ENCODE data around the gene EPG5.
"Not testable (repeated sequence)": the region's sequence is repeated elsewhere in the genome, so short reads cannot be mapped to it uniquely, and the experiment has no call there.

Gene EPG5

DNA sequence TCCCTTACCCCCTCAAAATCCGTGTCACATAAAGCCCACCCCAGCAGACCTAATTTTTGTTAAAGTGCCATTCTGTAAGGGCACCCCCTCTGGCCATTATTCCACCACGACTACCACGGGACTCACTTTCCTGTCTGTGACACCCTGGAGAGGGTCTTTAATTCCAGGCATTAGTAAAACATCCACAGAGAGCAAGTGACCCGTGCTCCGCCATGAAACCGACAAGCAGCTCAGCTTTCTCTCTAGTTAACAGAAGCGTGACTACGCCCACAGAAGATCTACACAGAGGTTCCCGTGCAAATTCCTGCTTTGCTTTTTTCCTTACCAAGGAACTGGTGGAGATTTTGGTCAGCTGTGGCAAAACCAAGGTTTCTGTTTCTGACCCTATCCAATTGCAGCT is 137.3 kb downstream of the EPG5 start:
- H3K4me3 ChIP-seq (ENCODE audit: low read length), result no peak overlapping the region
- DNase-seq (ENCODE audit: low read depth, low spot score), result no peak

DNA sequence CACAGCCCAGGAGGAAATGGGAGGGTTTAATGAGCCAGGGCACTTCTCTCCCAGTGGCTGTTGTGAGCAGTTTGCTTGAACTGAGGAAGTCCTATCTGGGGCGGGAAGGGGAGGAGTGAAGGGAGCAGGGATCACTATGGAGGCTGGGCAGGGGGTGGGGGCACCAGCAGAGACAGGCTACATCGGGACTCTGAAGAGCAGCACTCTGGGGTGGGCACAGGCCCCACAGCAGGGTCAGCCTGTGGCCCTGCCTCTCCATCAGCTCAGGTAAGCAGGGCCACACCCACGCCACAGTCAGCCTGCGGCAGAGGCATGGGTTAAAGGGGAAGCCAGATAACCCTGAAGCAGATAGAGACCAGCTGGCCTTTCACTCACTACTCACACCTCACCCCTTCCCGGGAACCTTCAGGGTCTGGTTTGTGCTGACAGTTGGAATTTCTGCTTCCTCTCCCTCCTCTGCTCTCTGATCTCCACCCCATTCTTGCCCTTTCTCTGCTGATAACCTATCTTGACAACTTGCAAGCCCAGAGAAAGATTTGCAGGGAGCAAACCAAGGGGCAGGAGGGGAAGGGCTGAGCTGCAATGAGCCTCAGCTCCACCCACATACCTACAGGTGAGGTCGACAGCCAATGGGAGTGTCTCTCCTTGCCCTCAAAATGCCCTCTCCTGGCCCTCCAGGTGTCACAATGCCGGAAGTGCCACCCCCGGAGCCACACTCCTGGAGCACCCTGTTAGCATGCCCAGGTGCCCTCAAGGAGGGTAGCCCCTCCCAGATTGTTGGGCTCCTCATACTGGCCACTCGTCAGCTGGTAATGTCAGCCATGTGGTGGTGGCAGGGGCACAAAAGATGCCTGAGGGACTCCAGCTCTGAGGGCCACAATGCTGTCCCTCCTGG is 138.0 kb downstream of the EPG5 start:
- no peak overlapping the region for H3K4me3 ChIP-seq (ENCODE audit: low read length)
- DNase-seq (ENCODE audit: low read depth, low spot score), result no peak

DNA sequence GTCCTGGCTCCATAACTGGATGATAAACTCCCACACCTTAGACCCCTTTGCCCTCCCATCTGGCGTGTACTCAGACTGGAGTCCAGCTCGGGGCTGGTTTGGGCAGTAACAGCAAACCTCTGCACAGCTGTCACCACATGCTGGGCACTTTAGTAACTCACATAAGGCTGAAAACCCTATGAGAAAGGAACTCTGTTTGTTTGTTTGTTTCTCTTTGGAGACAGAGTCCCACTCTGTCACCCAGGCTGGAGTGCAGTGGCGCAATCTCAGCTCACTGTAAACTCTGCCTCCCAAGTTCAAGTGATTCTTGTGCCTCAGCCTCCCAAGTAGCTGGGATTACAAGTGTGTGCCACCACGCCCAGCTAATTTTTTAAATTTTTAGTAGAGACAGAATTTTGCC is 140.4 kb downstream of the EPG5 start:
- H3K4me3 ChIP-seq (ENCODE audit: low read length); DNase-seq (ENCODE audit: low read depth, low spot score): not testable (repeated sequence)

DNA sequence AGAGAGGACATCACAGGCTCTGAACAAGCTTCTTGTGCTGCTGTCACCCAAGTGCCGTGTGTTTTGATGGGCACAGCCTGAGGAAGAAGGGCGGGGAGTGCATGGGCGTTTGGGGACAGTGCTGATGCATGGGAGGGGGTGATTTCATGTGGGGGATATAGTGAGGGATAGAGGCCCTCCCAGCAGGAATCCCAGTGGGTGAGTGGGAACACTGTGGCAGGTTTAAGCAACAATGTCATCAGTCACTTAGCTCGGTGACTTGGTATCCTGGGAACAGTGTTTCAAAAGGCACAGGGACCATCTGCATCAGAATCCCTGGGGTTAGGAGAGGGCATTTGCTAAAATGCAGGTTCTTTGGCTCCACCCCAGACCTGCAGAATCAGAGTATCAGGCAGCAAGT is 141.0 kb downstream of the EPG5 start:
- no peak for DNase-seq (ENCODE audit: low read depth, low spot score)
- no peak overlapping the region for H3K4me3 ChIP-seq (ENCODE audit: low read length)

DNA sequence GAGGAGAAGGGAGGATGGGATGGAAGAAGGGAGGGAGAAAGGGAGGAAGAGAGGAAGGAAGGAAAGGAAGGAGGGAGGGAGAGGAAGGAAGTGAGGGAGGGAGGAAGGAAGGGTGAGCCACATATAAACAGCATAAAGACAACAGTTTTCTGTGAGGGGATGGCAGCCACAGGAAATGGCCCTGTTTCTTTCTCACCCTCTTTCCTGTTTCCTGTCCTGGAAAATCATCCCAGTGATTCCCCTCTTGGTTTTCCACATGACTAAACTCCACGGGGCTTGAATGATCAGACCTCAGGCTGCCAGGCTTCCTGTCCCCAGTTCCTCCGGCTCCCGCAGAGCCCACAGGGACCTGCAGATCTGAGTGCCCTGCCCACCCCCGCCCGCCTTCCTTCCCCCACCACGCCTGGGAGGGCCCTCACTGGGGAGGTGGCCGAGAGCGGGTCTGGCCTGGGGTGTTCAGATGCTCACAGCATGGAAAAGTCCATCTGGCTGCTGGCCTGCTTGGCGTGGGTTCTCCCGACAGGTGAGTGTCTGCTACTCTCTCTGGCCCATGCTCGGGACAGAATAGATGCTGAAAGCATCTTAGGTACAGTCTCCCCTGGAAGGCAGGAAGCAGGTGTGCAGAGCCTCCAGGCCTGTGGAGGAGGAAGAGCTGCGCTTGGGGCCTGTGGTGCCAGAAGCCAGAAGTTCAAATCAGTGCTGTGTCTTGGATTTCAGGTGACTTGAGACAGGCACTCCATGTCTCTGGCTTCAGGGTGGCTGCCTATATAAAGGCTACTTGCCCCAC is 141.7 kb downstream of the EPG5 start, which contains the start of gene SIGLEC15:
Gene SIGLEC15, plus strand, starts transcription at position 418 of the 787 bp plus-strand sequence. Its CDS starts 54 bp downstream, at position 472.
- no peak for DNase-seq (ENCODE audit: low read depth, low spot score)
- H3K4me3 ChIP-seq (ENCODE audit: low read length), result no peak within 1 kb of the TSS

DNA sequence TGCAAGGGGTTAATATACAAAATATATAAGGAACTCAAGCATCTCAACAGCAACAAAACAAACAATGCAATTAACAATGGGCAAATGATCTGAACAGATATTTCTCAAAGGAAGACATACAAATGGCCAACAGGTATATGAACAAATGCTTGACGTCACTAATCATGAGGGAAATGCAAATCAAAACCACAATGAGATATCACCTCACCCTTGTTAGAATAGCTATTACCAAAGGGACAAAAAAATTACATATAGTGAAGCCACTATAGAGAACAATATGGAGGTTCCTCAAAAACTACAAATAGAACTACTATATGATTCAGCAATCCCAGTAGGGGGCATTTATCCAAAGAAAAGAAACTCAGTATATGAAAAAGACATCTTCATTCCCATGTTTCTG is 145.4 kb downstream of the EPG5 start:
- no peak overlapping the region for H3K4me3 ChIP-seq (ENCODE audit: low read length)
- DNase-seq (ENCODE audit: low read depth, low spot score), result no peak

DNA sequence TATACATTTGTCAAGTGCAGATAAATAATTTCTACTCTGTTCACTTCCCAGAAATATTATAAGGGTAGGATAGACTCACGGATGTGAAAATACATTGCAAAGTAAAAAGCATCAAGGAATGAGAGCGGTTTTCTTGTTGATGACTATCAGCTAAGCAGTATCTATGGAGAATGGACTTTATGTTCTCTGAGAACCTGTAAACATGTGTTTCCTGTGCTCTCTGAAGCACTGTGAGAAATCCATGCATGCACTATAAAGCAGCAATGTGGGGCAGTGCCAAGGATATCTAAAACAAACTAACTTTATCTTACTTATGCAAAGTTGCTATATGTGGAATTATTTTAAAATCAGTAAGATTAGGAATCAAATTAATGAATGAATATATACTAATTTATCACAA is 146.1 kb downstream of the EPG5 start:
- no peak for DNase-seq (ENCODE audit: low read depth, low spot score)
- H3K4me3 ChIP-seq (ENCODE audit: low read length), result no peak overlapping the region

DNA sequence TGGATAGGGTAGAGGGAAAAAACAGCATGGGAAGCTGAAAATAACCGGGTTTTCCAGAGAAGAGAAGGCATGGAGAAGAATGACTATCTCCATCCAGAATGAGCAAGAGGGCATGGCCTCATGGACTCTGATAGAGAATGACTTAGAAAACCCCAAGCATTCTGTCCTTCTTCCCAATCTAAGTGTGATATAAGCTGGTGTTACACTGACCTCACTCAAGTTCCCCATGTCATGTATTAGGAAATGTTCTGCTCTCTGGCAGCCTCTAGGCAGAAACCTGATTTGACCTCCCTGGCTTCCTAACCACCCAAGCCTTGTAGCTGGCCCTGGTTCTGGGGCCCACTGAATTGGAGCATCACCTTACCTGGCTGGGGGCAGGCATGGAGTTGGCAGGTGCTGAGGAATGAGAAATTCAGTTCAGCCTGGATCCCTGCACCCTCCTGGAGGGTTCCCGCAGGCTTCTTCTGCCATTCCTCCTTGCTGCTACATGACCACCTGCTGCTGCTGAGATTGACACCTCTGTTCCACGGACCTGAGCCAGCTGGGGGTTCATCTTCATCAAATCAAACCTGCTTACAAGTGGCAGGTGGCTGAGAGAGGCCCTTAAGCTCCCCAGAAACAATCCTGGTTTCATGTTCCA is 146.9 kb downstream of the EPG5 start:
- no peak overlapping the region for H3K4me3 ChIP-seq (ENCODE audit: low read length)
- DNase-seq (ENCODE audit: low read depth, low spot score), result no peak

DNA sequence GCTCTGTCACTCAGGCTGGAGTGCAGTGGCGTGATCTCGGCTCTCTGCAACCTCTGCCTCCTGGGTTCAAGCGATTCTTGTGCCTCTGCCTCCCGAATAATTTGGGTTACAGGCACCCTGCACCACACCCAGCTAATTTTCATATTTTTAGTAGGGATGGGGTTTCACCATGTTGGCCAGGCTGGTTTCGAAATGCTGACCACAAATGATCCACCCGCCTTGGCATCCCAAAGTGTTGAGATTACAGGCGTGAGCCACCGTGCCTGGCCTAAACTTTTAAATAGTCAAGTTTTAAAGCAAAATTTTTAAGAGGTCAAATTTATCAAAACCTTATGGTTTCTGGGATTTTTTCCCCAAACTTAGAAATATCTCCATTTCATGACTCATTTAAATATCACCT is 148.4 kb downstream of the EPG5 start:
- not testable (repeated sequence) for H3K4me3 ChIP-seq (ENCODE audit: low read length); DNase-seq (ENCODE audit: low read depth, low spot score)

DNA sequence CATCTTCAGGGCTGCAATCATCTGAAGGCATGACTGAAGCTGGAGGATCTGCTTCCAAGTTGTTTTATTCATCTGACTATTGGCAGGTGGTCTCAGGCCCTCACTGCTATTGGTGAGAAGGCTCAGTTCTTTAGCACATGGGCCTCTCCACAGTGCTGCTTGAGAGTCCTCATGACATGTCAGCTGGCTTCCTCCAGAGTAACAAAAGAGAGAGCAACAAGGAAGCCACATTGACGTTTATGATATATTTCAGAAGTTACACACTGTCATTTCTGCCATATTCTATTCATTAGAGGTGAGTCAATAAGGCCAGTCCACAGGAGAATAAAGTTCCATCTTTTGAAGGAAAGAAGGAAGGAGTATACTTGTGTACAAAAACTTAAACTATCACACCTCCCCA is 149.6 kb downstream of the EPG5 start:
- no peak for DNase-seq (ENCODE audit: low read depth, low spot score)
- no peak overlapping the region for H3K4me3 ChIP-seq (ENCODE audit: low read length)

DNA sequence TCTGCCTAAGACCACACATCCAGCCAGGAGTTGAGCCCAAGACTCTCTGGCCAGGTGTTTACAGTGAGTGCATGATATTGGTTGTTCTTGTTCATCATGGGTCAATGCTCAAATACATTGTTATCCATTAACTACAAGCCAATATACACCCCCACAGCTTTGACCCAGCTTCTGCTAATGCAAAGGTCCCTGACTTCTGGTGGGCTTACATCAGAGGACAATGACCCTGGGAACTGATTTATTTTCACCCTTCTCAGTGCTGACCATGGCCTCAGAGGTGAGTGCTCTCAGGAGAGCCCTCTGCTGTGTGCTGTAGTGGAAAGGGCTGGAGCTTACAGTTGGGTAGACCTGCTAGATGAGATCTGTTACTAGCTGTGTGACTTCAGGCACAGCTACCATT is 152.4 kb downstream of the EPG5 start:
- not testable (repeated sequence) for H3K4me3 ChIP-seq (ENCODE audit: low read length); DNase-seq (ENCODE audit: low read depth, low spot score)

DNA sequence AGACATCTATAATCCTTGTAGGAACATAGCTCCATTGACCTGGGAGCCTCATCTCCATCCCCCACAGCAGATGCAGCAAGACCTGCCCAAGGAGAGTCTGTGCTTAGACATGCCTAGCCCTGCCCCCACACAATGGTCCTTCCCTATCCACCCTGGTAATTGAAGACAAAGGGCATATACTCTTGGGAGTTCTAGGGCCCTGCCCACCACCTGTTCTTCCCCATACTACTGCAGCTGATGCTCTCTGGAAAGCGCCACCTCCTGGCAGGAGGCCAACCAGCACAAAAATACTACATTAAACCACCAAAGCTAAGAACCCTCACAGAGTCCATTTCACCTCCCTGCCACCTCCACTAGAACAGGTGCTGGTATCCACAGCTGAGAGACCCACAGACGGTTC is 160.0 kb downstream of the EPG5 start:
- not testable (repeated sequence) for H3K4me3 ChIP-seq (ENCODE audit: low read length); DNase-seq (ENCODE audit: low read depth, low spot score)

DNA sequence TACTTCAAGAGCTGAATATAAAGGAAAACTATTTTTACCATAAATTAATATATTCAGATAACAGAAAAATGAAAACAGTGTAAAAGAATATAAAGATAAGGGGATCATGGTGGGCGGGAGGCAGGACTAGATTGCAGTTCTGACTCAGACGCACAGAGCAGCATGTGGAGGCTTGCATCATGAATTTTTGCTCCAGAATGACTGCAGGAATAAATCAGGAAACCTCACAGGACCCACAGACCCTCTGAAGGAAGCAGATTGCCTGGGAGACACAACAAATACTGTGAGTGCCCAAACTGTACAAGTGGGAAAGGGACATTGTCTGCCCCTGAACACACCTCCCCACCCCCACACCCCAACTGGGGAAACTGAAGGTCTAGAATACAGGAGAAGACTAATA is 160.9 kb downstream of the EPG5 start:
- no peak overlapping the region for H3K4me3 ChIP-seq (ENCODE audit: low read length)

DNA sequence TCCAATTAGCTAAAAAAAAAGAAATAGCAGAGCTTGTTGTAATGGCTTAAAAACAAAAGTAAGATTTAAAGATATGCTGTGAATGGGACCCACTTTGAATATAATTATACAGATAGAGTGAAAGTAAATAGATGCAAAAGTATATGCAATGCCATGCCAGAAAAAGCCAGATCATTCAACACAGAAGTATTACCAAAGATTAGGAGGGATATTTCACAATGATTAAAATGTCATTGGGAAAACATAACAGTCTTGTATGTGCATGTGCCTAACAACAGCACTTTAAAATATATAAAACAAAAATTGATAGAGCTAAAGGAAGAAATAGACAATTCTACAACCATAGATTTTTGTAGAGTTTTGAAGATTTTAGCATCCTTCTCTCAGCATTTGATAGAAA is 161.6 kb downstream of the EPG5 start:
- no peak for DNase-seq (ENCODE audit: low read depth, low spot score)
- H3K4me3 ChIP-seq (ENCODE audit: low read length), result no peak overlapping the region

More for the DNA sequence above, 160.9 kb downstream of the EPG5 start:
- no peak for DNase-seq (ENCODE audit: low read depth, low spot score)

DNA sequence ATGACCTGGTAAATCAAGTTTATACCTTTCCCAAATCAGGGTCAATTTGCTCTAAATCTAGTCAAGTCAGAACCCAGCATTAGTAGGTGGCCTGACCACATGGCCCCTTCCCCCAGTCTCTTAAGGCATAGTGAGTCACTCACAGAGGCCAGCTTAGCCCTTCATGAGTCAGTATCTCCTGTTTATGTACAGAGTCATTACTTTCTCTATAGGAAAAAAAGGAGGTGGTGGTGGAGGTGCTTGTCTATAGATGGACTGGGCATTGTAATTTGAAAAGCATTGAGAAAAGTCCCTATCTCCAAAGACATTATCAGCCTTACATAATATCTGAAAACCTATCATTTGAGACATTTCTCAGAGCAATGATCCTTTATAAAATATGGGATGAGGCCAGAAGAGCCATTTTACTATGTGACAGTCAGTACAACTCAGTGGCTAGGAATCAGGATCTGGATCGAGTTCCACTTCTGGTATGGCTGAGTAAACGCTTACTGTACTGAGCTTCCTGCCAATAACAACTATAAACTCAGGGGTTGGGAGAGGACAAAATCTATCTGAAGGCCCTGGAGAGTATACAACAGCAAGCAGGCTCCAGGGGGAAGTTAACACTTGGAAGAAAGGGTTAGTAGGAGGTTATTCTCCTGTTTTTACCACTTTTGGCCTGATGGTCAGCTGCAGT is 164.2 kb downstream of the EPG5 start:
- no peak for DNase-seq (ENCODE audit: low read depth, low spot score)
- H3K4me3 ChIP-seq (ENCODE audit: low read length), result no peak overlapping the region

DNA sequence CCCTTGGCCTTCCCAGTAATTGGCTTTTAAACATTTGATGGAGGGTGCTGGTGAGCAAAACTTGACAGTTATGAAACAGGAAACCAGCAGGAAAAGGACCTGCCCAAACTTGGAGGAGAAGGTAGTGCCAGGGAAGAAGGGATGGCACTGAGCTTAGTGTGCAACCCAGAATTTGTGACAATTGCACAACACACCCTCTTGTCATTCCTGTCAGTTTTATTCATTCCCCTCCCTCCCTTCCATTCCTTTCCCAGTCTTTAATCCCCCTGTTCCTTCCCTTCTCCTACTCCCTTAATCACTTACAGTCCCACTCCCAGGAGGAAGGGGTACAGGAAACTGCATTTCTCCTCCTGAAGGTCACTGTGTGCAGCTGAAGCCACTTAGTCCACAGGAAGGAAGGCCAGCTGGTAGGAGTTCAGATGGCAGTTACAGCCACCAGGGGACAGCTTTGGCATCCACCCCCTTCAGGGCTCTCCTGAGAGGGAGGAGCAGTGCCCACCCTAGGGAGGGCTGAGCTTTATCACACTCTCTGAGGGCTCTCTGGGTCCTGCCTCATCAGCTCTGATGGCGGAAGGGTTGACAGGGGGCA is 165.6 kb downstream of the EPG5 start:
- no peak for DNase-seq (ENCODE audit: low read depth, low spot score)
- H3K4me3 ChIP-seq (ENCODE audit: low read length), result no peak overlapping the region

Measured in Jurkat, Clone E6-1 (cell line).